ENCODE results near the gene PAX3. TPM values are rescaled to one million over a fixed set of nuclear protein-coding genes. Genes with fewer than 3 reads are reported as not detected.

PAX3 gene
- total and polyA plus RNA-seq, 2 experiments from 2014 or later = not detected

DNA sequence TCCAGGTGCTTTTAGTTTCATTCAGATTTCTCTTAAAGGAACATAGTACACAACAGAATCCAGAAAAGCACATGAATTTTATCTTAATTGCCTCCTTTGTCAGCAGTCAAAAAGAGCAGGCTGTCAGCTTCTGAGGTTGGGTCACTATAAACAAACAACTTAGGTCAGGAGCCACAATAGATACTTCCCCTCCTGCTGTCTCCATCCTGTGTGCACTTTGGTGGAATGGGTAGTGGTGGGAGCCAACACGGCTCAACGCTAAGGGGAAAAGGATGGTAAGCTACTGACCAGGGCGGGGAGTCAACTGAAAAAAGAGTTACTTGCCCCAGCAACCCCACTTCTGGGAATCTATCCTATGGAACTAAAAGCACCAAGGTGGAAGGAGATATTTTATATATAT, 121.9 kb downstream of the PAX3 start:
- H3K4me1 ChIP-seq (ENCODE audit: insufficient read depth) = no peaks in the 10 kb centered on the region
- no peaks in the 10 kb centered on the region for H3K27me3 ChIP-seq (replicated peaks; ENCODE audit: insufficient read depth)
- DNase-seq = no peak
- no peaks in the 10 kb centered on the region for H4K20me1 ChIP-seq (ENCODE audit: insufficient read depth)
- no peak for TF ChIP-seq EZH2 (IDR thresholded peaks at IDR 0.05; ENCODE audit: insufficient read depth, poor library complexity, severe bottlenecking)
- no peak for TF ChIP-seq EZH2phosphoT487 (IDR thresholded peaks at IDR 0.05; ENCODE audit: insufficient read depth, low read depth)
- H3K9me2 ChIP-seq (ENCODE audit: insufficient read depth) = no peaks in the 10 kb centered on the region
- H3K4me3 ChIP-seq = no peak overlapping the region
- WGBS, 2 experiments (ENCODE audit: low coverage in 1 of 2, low lambda C conversion rate in 2 of 2, missing lambda C conversion rate in 2 of 2) = 0 to 5% methylated on average over 3 of the region's 3 CpGs
- no peaks in the 10 kb centered on the region for H3K36me3 ChIP-seq (ENCODE audit: low read depth)
- no peaks in the 10 kb centered on the region for H3K9me3 ChIP-seq (ENCODE audit: low read depth)
- in situ Hi-C loops (cut with MboI) = no loop called here
- no peak overlapping the region for H3K27ac ChIP-seq
- H3K79me2 ChIP-seq (ENCODE audit: insufficient read depth) = no peaks in the 10 kb centered on the region
- H3K4me2 ChIP-seq (ENCODE audit: unreplicated experiment) = no peak overlapping the region
- H2AFZ ChIP-seq = no peak overlapping the region
- H3F3A ChIP-seq (ENCODE audit: insufficient read depth) = no peaks in the 10 kb centered on the region
- no peak overlapping the region for H3K9ac ChIP-seq

DNA sequence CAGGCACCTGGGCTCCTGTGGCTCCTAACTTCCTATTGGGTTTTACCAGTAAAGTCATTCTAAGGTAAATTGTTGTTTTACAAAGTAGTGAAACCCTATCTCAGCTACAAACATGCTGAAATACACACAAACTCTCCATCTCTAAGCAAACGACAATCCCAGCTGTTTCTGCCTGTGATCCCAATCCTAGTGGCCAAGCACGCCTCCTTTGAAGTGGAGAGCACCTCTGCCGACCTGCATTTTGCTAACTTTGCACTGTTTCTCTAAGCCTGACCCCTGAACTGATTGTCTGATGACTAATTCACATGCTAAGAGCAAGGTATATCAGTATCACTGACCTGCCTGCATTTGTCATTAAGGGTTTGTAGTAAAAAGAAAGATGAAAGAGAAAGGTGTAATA, 124.3 kb downstream of the PAX3 start:
- no peak overlapping the region for H3K4me2 ChIP-seq (ENCODE audit: unreplicated experiment)
- H4K20me1 ChIP-seq (ENCODE audit: insufficient read depth) = no peaks in the 10 kb centered on the region
- no peaks in the 10 kb centered on the region for H3K4me1 ChIP-seq (ENCODE audit: insufficient read depth)
- TF ChIP-seq EZH2 (IDR thresholded peaks at IDR 0.05; ENCODE audit: insufficient read depth, poor library complexity, severe bottlenecking) = no peak
- no peaks in the 10 kb centered on the region for H3K27me3 ChIP-seq (replicated peaks; ENCODE audit: insufficient read depth)
- no peak overlapping the region for H3K9ac ChIP-seq
- H3K9me3 ChIP-seq (ENCODE audit: low read depth) = no peaks in the 10 kb centered on the region
- 1 to 2% methylated on average over 3 of the region's 3 CpGs for WGBS, 2 experiments (ENCODE audit: low coverage in 1 of 2, low lambda C conversion rate in 2 of 2, missing lambda C conversion rate in 2 of 2)
- no peak for DNase-seq
- H3K36me3 ChIP-seq (ENCODE audit: low read depth) = no peaks in the 10 kb centered on the region
- H3K79me2 ChIP-seq (ENCODE audit: insufficient read depth) = no peaks in the 10 kb centered on the region
- H3K4me3 ChIP-seq = no peak overlapping the region
- H3F3A ChIP-seq (ENCODE audit: insufficient read depth) = no peaks in the 10 kb centered on the region
- H2AFZ ChIP-seq = no peak overlapping the region
- no peaks in the 10 kb centered on the region for H3K9me2 ChIP-seq (ENCODE audit: insufficient read depth)
- in situ Hi-C loops (cut with MboI) = no loop called here
- no peak overlapping the region for H3K27ac ChIP-seq

DNA sequence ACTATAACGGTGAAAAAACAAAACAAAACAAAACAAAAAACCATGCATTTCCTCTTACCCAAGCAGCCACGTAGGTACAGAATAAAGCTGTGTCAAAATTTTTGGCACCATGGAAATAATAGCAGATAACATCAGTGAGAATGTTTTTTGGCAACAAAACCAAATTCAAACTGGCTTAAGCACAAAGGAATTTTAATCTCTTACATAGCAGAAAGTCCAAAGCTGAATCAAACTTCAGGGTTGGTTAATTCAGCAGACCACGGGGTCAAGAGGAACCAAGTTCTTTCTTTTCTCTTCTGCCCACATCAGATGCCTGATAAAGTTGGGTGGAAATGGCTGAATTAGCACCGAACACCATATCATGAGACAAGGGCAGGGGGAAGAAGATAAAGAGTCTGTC, 129.5 kb downstream of the PAX3 start:
- Histone ChIP-seq H3K27ac (no peak overlapping the region), H3F3A (ENCODE audit: insufficient read depth) (no peaks in the 10 kb centered on the region), H2AFZ (no peak overlapping the region), H3K4me3 (no peak overlapping the region), H3K4me2 (ENCODE audit: unreplicated experiment) (no peak overlapping the region), H4K20me1 (ENCODE audit: insufficient read depth) (no peaks in the 10 kb centered on the region), H3K4me1 (ENCODE audit: insufficient read depth) (no peaks in the 10 kb centered on the region), H3K27me3 (replicated peaks; ENCODE audit: insufficient read depth) (no peaks in the 10 kb centered on the region), H3K79me2 (ENCODE audit: insufficient read depth) (no peaks in the 10 kb centered on the region), H3K9me2 (ENCODE audit: insufficient read depth) (no peaks in the 10 kb centered on the region), H3K9ac (no peak overlapping the region), H3K36me3 (ENCODE audit: low read depth) (no peaks in the 10 kb centered on the region), H3K9me3 (ENCODE audit: low read depth) (no peaks in the 10 kb centered on the region)
- DNase-seq = peak; percentile 5
- no peak for TF ChIP-seq EZH2phosphoT487 (IDR thresholded peaks at IDR 0.05; ENCODE audit: insufficient read depth, low read depth)
- in situ Hi-C loops (cut with MboI) = no loop called here
- WGBS, 2 experiments (ENCODE audit: low coverage in 1 of 2, low lambda C conversion rate in 2 of 2, missing lambda C conversion rate in 2 of 2) = 20 to 28% methylated on average over 4 of the region's 4 CpGs

DNA sequence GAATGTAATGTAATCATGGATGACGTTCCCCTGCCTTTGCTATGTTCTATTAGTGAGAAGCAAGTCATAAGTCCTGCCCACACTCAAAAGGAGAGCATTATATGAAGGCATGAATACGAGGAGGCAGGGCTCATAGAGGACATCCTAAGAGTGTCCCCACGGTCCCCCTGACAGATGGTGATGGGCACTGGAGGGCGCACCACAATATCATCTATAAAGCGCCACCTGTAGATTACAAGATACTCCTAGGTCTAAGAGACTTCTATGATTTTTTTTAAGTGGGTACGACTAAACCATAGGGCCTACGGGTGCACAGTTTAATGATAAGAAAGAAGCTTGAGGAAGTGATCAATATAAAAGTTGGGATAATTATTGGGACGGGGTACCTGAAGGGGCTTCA, 131.0 kb downstream of the PAX3 start:
- Histone ChIP-seq H3K79me2 (ENCODE audit: insufficient read depth) (no peaks in the 10 kb centered on the region), H3K27me3 (replicated peaks; ENCODE audit: insufficient read depth) (no peaks in the 10 kb centered on the region), H3K9me2 (ENCODE audit: insufficient read depth) (no peaks in the 10 kb centered on the region; the same call in 1 of the 2 replicates), H3K36me3 (ENCODE audit: low read depth) (no peaks in the 10 kb centered on the region), H3K9ac (no peak overlapping the region), H3K4me2 (ENCODE audit: unreplicated experiment) (no peak overlapping the region), H3F3A (ENCODE audit: insufficient read depth) (no peaks in the 10 kb centered on the region), H3K4me3 (no peak overlapping the region), H3K9me3 (ENCODE audit: low read depth) (no peaks in the 10 kb centered on the region), H2AFZ (no peak overlapping the region), H3K27ac (no peak overlapping the region), H4K20me1 (ENCODE audit: insufficient read depth) (no peaks in the 10 kb centered on the region), H3K4me1 (ENCODE audit: insufficient read depth) (no peaks in the 10 kb centered on the region)
- DNase-seq = no peak
- in situ Hi-C loops (cut with MboI) = no loop called here
- 27 to 28% methylated on average over 8 of the region's 8 CpGs for WGBS, 2 experiments (ENCODE audit: low coverage in 1 of 2, low lambda C conversion rate in 2 of 2, missing lambda C conversion rate in 2 of 2)
- TF ChIP-seq EZH2phosphoT487 (IDR thresholded peaks at IDR 0.05; ENCODE audit: insufficient read depth, low read depth) = no peak
- no peak for TF ChIP-seq EZH2 (IDR thresholded peaks at IDR 0.05; ENCODE audit: insufficient read depth, poor library complexity, severe bottlenecking)

DNA sequence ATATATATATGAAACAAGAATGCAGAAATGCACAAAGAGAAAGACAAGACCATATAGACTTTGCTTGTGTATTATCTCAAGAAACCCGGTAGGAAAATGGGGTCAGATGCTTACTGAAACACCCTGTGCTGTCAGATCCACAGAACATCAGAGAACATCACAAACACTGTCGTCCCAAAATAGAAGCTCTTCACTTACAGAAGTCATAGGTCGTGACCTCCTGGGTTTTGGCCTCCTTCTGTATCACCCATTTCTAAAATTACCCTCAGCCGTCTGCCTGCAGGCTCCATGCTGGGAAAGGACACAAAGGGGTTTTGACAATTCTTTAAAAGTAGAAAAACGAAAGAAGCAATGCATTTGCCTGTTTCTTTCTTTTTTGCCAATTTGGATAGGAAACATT, 137.9 kb downstream of the PAX3 start:
- Histone ChIP-seq H3K9me3 (ENCODE audit: low read depth) (no peaks in the 10 kb centered on the region), H3K36me3 (ENCODE audit: low read depth) (no peaks in the 10 kb centered on the region), H3K4me3 (no peak overlapping the region), H3K27me3 (replicated peaks; ENCODE audit: insufficient read depth) (no peaks in the 10 kb centered on the region), H3K27ac (no peak overlapping the region), H3K4me1 (ENCODE audit: insufficient read depth) (no peaks in the 10 kb centered on the region), H3K4me2 (ENCODE audit: unreplicated experiment) (no peak overlapping the region), H4K20me1 (ENCODE audit: insufficient read depth) (no peaks in the 10 kb centered on the region), H3K9ac (no peak overlapping the region), H3F3A (ENCODE audit: insufficient read depth) (no peaks in the 10 kb centered on the region), H3K79me2 (ENCODE audit: insufficient read depth) (no peaks in the 10 kb centered on the region), H3K9me2 (ENCODE audit: insufficient read depth) (no peaks in the 10 kb centered on the region; the same call in 1 of the 2 replicates), H2AFZ (no peak overlapping the region)
- in situ Hi-C loops (cut with MboI) = no loop called here
- 6 to 9% methylated on average over 5 of the region's 5 CpGs for WGBS, 2 experiments (ENCODE audit: low coverage in 1 of 2, low lambda C conversion rate in 2 of 2, missing lambda C conversion rate in 2 of 2)
- TF ChIP-seq EZH2 (IDR thresholded peaks at IDR 0.05; ENCODE audit: insufficient read depth, poor library complexity, severe bottlenecking) = no peak
- TF ChIP-seq EZH2phosphoT487 (IDR thresholded peaks at IDR 0.05; ENCODE audit: insufficient read depth, low read depth) = no peak
- no peak for DNase-seq
